ENCODE results near the gene CXorf65.
A peak's percentile ranks its signal among the peaks of the same experiment; 100 is the strongest.

Gene CXorf65

DNA sequence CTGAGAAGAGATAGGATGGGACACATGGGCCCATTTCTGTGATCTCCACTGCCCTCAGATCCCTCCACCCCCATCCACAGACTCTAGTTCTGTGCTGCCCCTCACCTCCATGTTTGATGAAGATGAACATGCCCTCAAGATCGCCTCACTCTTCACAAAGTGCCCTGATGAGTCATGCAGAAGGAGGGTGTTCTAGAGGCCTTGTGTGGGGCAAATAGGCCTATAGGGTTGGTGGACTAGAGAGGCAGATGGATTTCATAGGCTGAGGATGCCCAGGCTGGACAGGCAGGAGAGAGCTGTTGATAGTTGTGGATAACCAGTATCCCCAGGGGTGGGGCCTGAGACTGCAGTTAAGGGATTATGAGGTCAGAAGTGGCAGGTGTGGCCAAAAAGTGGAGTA lies at the start of gene CXorf65:
TSS of gene CXorf65 (minus strand) at position 314 of the 400 bp plus-strand sequence. CDS start at position 130, 184 bp downstream.
- DNase-seq: no peak

DNA sequence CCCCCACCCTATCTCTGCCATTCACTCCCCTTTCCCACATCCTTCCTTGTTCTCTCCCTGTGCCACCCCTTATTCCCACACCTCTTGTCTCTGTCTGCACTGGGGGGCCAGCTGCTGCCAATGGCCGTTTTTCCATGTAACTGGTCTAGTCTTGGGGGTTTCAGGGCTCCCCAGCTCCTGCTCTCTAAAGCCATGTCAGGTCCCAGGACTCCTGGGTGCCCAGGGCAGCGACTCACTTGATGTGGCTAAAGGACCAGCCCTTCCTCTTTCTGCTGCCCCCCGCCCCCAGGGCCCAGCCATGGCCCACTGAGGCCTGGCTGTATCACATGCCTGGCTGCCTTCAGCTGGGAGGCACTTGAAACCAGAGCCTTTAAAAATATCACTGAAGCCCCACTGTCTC lies 48.1 kb upstream of the CXorf65 start:
- DNase-seq: no peak

- no peak for DNase-seq
Measured at GRCh38 chrX:71154196-71154595, 47.7 kb upstream of the CXorf65 start.

GRCh38 chrX:71151366-71151765 lies 44.8 kb upstream of the CXorf65 start:
- no peak for DNase-seq

DNA sequence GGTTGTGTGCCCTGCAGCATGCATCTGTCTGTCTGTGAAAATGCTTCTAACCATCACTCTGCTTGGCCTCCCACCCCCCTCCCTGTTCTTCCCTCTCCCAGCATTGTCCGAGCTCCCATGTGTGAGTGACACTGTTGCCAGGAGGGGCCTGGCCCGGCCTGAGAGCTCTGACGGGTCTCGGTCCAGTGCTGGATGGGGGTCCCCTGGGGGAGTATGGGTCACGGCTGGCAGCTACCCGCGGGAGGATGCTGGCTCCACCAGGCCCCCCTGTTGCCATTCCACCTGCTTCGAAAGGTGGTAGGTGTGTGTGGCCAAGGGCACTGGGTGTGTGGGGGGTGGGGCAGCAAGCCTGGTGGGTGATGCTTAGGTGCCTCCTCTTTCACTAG lies 41.7 kb upstream of the CXorf65 start:
- no peak for DNase-seq

- DNase-seq: no peak
Measured at GRCh38 chrX:71147496-71148277, 41.1 kb upstream of the CXorf65 start.

GRCh38 chrX:71144651-71145050 lies 38.1 kb upstream of the CXorf65 start, which contains the start of gene NLGN3:
Gene NLGN3, plus strand, starts transcription at chrX:71144841. Its CDS starts 2,909 bp downstream, at chrX:71147750.
- DNase-seq: no peak

GRCh38 chrX:71143508-71143907 lies 37.0 kb upstream of the CXorf65 start:
- no peak for DNase-seq

GRCh38 chrX:71140440-71140839 lies 33.9 kb upstream of the CXorf65 start:
- no peak for DNase-seq

GRCh38 chrX:71131510-71131909 lies 25.0 kb upstream of the CXorf65 start:
- DNase-seq: no peak

DNA sequence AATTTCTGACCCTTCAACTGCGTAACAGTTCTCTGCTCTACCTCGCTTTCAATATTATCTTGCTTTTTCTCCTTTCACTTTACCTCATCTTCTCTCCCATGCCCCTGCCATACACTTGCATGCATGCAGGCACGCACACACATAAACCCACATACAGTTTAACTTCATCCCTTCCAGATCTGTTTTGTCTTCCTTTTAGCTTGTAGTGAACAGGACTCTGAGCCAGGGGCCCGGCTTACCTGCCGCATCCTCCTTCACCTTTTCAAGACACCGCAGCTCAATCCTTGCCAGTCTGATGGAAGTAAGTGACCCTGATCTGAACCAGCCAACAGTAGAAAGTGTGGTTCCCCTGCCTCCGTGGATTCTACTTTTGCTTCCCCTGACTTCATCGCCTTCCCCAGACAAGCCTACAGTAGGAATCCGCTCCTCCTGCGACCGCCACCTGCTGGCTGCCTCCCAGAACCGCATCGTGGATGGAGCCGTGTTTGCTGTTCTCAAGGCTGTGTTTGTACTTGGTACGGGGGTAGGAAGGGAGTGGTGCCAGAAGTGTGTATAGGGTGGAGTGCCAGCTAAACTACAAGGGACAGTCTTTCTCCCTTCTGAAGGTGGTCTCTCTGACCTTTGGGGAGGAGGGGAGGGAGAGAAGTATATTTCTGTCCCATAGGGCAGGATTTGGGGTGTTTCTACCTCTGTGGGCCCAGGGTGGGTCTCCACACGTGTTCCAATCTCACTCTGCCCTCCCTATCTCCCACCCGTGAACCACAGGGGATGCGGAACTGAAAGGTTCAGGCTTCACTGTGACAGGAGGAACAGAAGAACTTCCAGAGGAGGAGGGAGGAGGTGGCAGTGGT lies 22.6 kb upstream of the CXorf65 start:
- DNase-seq: no peak

DNA sequence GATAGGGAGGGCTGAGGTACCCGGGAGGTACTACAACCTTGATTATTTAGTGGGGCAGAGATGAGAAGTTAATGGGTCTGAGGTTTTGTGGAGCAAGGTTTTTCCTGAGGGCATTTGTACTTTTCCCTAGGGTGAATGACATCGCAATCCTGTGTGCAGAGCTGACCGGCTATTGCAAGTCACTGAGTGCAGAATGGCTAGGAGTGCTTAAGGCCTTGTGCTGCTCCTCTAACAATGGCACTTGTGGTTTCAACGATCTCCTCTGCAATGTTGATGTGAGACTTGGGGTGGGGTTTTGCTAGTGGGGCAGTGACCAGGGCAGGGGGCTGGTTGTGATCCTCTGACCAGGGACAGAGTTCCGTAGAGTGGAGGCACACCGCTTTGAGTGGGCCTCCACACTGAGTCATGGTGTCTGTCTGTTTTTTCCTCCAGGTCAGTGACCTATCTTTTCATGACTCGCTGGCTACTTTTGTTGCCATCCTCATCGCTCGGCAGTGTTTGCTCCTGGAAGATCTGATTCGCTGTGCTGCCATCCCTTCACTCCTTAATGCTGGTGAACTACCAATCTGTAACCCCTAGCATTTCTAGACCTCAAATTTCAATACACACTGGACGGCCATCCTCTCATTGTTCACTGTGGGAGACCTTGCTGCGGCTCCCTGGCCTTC lies 21.8 kb upstream of the CXorf65 start:
- peak; percentile 37 for DNase-seq

- DNase-seq: no peak
Measured at GRCh38 chrX:71118985-71119535, 12.5 kb upstream of the CXorf65 start.

DNA sequence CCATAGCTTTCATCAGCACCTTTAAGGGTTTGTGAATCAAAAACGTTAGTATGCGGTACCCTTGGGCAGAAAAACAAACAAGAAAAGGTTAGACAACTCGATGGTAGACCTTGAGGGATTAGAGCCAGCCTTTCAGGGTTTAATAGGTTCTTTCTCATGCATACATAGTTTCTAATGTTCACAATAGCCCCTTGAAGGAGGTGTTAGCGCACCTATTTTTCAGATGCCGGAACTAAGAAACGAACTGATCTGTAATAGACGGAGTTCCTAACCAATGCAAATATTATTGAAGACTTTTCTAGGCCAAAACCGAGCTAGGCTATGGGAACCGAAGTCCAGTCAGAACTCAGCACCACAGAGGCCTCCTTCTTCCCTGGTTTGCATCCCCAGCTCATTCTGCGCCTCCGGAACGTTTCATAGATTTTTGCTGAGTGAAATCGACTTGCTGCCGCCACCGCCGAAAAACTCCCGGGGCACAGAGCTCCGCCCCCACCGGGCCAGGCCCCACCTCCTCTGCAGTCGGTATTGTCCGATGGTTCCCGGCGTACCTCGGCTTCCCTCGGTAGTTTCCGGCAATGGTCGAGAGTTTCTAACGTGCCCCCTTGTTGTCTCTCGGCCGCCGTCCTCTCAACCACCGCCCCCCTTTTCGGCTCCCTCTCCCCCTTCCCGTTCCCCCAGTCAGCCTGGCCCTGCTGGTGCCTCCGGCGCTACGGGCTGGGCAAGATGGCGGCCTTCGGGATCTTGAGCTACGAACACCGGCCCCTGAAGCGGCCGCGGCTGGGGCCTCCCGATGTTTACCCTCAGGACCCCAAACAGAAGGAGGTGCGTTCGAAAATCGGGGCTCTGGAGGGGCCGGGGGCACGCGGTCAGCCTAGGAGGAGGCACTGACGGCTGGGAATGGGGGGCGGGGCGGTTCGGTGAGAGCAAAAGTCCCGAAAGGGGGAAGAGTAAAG lies 11.8 kb upstream of the CXorf65 start, which contains the start of gene MED12:
TSS of gene MED12 (plus strand) at position 565 of the 953 bp plus-strand sequence. CDS start at position 724, 159 bp downstream.
- peak; percentile 16 for DNase-seq

DNA sequence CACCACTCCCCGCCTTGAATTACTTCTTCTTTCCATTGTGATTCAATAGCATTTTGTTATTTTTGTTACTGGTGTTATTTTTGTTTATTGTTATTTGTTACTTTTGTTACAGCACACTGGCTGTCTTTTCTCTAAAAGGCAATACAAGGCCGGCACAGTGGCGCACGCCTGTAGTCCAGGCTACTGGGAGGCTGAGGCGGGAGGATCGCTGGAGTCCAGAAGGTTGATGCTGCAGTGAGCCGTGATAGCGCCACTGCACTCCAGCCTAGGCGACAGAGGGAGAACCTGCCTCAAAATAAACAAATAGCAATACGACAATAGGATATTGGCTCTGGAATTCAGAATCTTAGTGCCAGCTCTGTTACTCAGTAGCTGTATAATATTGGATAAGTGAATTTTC lies 10.8 kb upstream of the CXorf65 start:
- no peak for DNase-seq

GRCh38 chrX:71111921-71112431 lies 5.4 kb upstream of the CXorf65 start:
- no peak for DNase-seq

- DNase-seq: no peak
Measured at GRCh38 chrX:71111141-71111843, 4.8 kb upstream of the CXorf65 start, which contains the start of gene IL2RG. Gene IL2RG, minus strand, starts transcription at chrX:71111577. Its CDS starts 38 bp downstream, at chrX:71111539.

DNA sequence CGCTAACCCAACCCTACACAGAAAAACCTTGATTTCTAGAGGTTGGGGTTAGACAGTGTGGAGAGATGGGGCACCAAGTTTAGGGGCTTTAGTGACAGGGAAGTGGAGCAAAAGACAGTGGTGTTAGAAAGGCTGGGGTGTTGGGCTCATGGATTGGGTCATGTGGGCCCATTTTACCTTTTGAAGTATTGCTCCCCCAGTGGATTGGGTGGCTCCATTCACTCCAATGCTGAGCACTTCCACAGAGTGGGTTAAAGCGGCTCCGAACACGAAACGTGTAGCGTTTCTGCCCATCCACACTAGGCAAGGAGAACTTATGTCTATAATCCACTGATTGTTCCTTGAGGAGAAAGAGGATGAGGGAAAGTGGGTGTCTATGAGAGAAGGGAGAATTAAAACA lies 2.5 kb upstream of the CXorf65 start:
- no peak for DNase-seq

- no peak for DNase-seq
Measured at GRCh38 chrX:71107762-71108360, 1.3 kb upstream of the CXorf65 start.

- no peak for DNase-seq
Measured at GRCh38 chrX:71107245-71107644, 705 bp upstream of the CXorf65 start.

All from kidney glomerular epithelial cell (primary cell).